ENCODE data around the gene COL23A1.

The COL23A1 gene

DNA sequence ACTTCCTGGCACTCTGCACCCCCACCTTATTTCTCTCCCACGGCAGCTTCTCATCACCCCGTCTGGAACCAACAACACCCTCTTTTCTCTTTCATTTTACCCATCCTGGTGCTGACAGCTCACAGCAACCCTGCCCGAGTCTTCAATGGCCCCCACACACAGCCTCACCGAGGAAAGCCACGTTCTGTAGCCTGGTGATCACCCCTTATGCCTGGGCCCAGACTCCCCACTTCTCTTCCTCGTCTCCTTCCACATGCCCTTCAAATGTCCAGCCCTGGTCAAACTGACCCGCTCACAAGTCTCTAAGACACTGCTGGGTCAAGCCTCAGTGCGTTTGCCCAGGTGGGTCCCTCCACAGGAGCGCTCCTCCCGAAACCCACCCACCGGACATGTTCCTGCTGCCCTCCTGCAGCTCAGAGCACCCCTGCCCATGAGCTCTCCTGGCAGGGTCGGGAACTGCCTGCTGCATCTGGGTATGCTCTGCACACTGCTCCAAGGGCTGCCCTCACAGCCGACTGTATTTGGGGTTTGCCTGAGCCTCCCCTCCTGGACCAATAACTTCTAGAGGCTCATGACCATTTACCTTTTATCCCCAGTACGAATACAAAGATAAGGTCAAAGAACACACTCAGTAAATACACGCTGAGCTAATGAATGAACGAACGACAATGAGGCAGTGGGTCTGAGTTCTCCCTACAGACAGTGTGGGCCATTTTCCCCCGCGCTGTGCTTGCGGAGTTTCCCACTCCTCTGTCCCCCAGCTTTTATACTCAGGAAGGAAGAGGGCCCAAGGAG is 202.9 kb downstream of the COL23A1 start:
- no peak for DNase-seq

DNA sequence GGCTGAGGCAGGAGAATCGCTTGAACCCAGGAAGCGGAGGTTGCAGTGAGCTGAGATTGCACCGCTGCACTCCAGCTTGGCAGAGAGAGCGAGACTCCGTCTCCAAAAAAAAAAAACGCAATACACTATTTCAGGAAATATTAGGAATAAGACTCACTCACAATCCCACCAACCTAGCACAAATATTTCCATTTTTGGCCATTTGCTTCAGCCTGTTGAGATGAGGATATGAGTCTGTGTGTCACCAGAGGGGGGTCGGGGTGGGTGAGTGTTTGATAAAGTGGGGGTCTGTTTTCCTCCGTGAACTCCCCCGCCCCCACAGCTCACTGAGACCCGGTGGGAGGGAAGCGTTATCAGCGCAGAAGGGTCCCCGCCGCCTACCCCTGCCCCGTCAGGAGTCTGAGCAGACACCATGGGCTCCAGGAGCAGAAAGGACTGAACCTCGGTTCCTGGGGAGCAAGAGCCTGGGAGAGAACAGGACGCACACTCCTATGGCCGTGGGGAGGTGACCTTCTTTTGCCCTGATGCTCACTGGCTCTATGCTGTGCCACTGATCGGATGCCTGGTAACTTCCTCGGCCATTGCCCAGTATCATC is 203.8 kb downstream of the COL23A1 start:
- DNase-seq = no peak

DNA sequence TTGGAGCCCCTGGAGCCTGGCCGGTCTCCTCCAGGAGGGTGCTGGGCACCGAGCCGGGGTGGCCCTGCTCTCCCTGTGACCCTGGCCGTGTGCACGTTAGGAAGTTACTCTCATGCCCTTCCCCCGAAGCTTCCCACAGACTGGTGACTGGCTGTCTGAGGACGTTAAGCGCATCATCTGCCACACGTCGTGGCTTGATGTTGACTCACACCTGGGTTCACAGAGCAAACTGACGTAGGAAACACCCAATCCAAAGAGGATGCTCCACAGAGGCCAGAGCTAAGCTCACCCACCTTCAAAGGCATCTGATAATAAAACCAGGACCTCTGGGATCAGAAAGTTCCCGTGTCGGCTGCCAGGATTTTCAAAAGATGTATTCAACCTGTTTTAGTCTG is 204.7 kb downstream of the COL23A1 start:
- no peak for DNase-seq

DNA sequence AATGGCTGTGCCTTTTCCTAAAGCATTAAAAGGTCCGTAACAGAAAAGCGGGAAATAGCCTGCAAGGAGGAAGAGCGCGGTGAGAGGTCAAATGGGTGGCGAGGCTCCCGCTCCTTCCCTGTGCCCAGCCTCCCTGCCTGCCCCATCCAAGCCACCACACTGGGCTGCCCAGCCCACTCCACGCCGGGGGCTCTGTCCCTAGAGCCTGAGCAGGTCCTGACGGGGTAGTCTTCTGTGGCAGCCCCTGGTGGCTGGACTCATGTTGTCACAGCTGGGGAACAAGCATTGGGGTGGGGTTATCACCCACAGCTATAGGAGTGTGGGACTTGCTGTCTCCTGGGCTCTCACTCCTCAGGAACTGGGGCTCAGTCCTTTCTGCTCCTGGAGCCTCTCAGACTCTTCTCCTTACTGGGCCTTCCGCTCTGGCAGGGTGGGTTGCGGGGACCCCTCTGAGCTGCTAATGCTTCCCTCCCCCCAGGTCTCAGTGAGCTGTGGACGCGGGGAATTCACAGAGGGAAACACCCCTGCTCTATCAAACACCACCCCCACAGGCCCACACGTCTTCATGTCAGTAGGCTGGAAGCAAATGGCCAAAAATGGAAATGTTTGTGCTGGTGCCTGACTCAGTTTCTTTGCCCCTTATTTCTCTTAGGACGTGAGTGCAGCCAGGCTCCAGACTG is 205.2 kb downstream of the COL23A1 start:
- DNase-seq = no peak

DNA sequence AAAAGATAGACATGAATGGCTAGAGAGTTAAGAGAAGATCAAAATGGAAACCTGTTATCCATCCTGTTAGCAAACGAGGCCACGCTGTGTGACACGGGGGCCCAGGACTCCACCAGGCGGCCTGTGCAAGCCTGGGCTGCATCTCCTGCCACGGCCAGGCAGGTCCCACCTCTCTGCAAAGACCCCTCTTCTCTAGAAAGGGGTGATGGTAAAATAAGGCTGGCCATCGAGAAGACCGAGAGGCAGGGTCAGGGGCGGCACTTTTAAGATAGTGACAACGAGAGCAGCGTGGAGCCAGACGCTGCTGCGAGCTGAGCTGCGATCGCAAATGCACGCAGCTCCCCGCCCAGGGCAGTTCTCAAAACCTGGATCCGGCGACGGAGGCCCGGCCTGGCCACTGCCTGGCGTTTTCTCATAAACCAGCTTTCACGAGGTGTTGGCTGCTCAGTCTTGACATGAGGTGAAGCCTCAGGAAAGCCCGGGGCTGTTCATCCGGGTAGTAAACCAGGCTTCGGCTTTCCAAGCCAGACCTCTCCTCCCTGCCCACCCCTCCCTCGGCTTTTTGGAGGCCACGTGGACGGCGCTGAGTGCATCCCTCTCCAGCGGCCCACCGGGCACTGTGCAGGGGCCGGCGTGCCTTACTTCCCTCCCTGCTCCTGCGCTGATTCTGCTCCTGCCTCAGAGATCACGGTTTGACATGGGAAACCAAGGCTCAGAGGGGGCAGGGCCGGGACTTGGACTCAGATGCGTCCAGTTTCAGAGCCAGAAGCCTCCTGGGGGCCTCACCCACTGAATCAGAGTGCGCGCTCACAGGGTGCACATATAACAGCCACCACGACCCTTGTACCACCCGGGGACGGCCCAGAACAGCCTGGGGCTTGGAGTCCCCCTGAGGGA is 206.0 kb downstream of the COL23A1 start:
- DNase-seq = no peak

- DNase-seq = no peak
Measured at GRCh38 chr5:178383301-178383918, 206.8 kb downstream of the COL23A1 start.

DNA sequence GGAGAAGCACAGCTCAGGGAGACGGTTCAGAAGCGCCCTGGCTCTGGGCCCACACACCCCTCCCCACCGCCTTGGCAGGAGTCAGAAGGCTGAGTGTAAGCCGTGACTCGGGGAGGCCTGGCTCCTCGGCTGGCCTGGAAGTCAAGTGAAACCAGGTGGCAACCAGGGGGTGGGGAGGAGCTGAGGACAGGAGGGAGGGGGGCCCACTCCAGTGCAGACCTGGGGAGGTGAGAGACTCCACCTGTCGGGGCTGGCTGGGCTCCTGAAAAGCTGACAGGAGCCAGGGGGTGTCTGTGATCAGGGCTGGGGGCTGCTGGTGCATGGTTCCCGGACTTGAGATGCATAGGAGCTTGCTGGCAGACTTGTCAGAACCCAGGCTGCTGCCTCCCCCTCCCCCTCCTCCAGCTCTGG is 207.4 kb downstream of the COL23A1 start:
- DNase-seq = no peak

DNA sequence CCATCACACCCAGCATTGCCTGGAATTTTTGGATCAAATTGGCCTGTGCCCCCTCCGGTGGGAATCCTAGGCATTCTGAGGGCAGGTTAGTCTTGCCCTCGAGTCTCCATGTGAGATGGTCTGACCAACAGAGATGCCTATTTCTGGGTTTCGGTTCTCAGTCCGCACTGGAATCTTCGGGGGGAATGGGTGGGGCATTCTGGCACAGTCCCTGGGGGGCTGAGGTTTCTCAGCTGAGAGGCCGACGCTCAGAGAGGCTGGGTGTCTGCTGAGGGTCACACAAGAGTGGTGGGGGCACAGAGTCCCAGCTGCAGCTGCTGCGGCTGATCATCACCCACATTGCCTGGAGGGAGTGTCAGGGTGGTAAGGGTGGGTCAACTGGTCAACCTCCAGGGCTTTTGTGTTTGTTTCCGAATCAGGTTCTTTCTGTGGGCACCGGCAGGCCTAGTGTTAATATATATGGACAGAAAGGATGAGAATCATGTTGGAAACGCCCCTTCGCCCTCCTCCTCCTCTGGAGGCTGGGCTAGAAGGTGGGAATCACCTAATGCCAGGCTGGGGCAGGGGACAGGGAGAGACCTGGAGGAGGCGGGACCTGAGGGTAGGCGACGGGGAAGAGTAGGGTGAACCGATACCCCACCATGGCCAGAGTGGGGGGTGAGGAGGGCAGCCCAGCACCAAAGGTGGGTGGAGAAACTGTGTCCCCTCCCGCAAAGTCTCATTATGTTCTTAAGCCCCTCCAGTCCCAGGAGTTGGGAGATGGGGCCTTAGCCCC is 208.1 kb downstream of the COL23A1 start:
- no peak for DNase-seq

- DNase-seq = no peak
Measured at GRCh38 chr5:178381206-178381605, 209.0 kb downstream of the COL23A1 start.

DNA sequence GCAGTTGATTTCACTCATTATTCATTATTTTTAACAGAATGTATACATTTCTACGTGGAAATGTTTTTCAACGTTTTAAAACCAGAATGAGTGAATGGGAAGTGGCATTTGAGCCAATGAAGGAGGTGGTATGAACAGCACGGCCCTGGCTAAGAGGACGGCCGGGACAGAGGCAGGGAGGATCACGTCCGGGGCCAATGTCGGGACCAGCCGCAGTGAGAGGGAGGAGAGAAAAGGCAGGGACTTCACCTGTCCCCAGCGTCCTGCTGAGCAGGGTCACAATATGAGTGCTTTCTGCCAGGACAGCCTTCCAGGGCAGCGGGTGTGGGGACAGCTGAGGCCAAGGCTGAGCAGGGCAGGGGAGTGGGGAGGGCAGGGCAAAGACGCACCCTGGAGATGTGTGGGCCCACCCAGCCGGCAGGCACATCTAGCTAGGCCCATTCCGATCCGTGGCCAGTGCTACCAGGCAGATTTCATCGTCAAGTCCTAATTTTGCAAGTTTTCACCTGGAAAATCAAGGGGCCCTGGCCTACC is 209.6 kb downstream of the COL23A1 start:
- no peak for DNase-seq

DNA sequence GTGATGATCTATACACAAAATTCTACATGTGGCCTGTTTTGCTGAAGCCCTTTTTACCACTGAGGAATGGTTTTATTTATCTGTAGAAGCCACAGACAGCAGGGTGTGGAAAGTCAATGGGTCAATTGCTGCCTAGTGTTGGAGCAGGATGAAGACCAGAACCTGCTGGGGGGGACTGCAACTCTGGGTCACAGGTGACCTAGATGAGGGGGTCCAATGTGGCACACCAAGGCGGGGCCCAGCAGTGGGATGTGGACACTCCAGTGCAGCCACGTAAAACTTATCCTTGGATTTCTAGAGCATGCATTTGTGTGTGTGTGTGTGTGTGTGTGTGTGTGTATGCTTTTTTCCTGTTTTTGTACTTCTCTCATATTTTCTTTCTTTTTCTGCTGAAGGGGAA is 210.1 kb downstream of the COL23A1 start:
- DNase-seq = no peak

DNA sequence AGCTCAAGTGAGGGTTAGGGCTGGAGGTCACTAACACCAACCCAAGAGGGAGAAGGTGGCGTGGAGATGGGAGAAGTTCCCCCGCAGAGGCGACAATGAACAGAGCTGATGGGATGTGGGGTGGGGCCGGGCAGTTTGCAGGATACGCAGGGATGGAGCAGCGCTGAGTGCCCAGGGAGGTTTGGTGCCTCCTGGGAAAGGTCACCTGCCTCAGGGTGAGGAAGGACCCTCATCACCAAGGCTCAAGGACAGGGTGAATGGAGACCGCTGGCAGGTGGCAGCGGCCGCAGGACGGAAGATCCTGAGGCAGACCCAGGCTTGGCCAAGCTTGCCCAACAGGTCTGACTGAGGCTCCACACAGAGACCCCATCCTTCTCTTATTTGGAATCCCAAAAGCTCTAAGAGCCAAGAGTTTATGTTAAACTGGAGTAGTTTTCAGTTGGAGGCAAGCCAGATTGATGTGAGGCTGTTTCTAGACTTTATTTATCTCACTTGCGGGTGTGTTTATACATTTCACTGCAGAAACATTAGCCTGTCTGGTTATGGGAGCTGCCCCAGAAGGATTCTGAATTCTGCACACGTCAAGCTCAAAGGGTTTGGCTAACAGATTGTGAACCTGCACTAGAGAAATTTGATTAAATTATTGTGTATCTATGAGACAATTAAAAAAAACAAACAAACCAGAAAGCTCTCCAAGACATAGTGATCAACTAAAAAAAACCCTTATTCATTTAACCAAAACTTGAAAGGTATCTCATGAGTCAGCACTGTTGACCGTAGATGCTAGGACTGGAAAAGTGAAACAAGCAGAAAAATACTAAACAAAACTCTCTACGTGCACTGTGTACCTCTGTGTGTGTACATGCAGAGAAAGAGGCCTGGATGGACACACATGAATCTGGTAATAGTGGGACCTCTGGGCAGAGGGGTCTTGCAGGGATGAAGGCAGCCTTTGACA is 211.4 kb downstream of the COL23A1 start:
- no peak for DNase-seq

DNA sequence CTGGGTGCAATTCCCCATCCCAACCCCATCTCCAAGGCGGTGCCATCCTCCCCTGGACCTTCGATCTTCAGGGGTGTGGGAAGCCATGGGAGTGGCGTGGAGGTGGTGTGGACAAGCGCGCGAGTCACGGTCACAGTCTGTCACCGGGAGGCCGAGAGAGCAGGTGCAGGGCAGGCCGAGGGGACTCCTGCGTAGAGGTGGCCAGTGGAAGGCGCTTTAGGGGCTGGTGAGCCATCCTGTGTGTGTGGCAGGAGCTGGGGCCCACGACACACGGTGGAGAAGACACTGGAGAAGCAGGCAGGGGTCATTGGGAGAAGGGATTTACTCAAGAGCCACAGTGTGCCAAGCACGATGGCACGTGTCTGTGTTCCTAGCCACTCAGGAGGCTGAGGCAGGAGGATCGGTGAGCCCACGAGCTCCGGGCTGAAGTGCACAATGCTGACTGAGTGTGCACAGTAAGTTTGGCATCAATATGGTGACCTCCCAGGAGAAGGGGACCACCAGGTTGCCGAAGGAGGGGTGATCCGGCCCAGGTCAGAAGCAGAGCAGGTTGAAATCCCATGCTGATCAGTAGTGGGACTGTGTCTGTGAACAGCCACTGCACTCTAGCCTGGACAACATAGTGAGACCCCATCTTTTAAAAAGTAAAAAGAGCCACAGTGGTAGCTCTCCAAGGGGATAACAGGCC is 212.5 kb downstream of the COL23A1 start:
- no peak for DNase-seq

DNA sequence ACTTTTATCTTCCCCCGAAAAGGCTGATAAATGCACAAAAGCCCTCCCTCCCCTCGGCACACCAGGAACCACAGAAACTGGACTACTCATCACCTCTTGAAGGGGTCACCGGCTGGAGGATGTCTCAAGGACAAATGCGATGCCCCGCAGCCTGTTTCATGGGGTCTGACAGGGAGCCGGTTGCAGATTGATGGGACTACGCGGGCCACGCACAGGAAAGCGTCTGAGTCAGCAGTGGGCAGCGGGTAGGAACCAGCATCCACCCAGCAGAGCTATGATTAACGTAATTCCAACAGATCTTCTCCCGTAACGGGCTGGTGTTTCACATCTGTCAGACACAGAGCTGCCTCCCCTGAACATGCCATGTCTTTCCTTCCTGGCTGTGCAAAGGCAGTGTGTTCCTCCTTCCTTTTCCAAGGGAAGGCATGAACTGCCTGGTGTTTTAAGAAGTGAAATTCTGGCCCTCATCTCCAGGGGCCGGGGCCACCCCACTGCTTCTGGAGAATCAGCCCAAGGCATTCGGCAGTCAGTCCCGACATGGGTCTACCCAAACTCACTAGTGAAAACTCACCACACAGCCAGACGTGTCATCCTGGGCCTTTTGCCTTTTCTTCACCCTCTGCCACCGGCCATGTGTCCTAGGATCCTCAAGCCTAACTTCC is 213.1 kb downstream of the COL23A1 start:
- DNase-seq = no peak

DNA sequence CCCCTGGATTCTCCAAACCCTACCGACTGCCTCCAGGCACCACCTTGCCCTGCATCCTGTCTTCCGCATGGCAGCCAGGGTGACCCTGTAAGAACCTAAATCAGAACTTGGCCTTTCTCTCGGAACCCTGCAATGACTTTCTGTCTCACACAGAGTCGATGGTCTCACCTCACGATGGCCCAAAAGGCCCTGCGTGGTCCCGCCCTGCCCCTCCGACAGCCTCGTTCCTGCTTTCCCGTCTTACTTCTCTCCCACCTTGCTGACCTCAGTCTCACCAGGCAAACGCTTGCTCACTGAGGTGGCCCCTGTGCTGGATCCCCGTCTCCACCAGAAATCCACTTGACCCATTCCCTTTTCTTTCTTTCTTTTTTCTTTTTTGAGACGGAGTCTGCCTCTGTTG is 214.8 kb downstream of the COL23A1 start:
- no peak for DNase-seq

GRCh38 chr5:178373711-178374110 is 216.5 kb downstream of the COL23A1 start:
- no peak for DNase-seq

- no peak for DNase-seq
Measured at GRCh38 chr5:178372142-178372571, 218.0 kb downstream of the COL23A1 start.

DNA sequence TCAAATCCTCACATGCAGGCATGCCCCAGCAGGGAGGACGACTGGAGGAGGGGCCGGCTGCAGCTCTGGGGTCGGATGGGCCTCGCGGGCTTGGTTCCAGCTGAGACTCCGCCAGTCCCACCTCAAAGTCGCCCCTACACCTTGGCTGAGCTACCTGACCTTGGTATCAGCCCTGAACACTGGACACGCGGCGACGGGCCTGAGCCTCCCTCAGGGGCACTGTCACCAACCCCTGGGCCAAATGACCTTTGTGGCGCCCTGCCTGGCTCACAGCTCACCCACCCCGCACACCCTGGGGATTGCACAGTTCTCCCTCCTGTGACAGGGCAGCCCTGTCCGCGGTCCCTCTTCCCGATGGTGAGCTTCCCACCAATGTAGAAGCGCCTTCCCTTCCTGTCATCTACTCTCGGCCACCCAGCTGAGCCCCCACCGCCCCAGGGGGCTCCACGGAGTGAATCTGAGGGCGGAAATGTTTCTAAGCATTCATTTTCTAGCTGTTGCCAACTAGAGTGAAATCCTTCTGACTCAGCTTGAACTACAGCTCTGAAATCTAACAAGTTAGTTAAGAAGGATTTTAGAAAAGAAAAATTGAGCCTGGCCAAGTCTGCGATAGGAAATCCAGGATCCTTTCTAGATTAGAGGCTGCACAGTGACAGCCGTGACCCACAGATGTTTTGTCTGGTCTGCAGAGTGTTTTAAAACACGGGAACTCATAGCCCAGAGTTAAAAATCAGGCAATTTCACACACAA is 218.7 kb downstream of the COL23A1 start:
- DNase-seq = no peak
